Endothelial cell of umbilical vein (primary cell): ENCODE data around the gene PLA2G2A. TPM values are rescaled to one million over a fixed set of nuclear protein-coding genes. Genes with fewer than 3 reads are reported as not detected.

Source experiments
- BruUV-seq: library from RNA; stranded (reverse); fragments of 400-500 nt; replicated peaks from 2 replicates; lab custom pipeline; 2021; lab: Mats Ljungman, UMichigan
- CTCF ChIA-PET: fragments of 300-600, 350-600 bp; sonication (Branson Sonifier 250); formaldehyde crosslinking; loops from one replicate; lab custom pipeline; 2021; ENCODE audit warnings: antibody characterized with exemption, inconsistent platforms; lab: Charles Lee
- POLR2A ChIA-PET: fragments of 300-600, 350-600 bp; sonication (Branson Sonifier 250); formaldehyde crosslinking; loops from one replicate; lab custom pipeline; 2021; ENCODE audit warnings: antibody characterized with exemption, inconsistent platforms; lab: Charles Lee
- DNase-seq: peaks from one replicate; pipeline ENCODE4 v3.0.0-alpha.2; 2011; ENCODE audit warnings: low read depth, low spot score
- FAIRE-seq: peaks from 2 replicates; lab custom pipeline; 2011; peaks lifted over from hg19 to GRCh38; lab: Jason Lieb, UNC
- H2AFZ ChIP-seq: 2 replicates; pipeline ENCODE4 v1.6.0; 2012; ENCODE audit warnings: low read depth, low read length, control low read depth, inconsistent platforms
- H3K27ac ChIP-seq: 2 replicates; pipeline ENCODE4 v1.5.1; 2011; ENCODE audit warnings: low read depth, mild to moderate bottlenecking, control low read depth, low read length, moderate library complexity; ENCODE audit not compliant: insufficient read depth
- H3K27me3 ChIP-seq, 2 experiments: 2 replicates each; pipeline versions ENCODE4 v1.6.0 to v1.6.1; 2011; ENCODE audit warnings: low read length in 2 of 2, mixed read lengths in 1 of 2; ENCODE audit not compliant: control insufficient read depth in 2 of 2, insufficient read depth in 2 of 2
- H3K36me3 ChIP-seq, 2 experiments: 2 replicates in 1 of 2; 3 replicates in 1 of 2; pipeline ENCODE4 v1.5.1; 2011; ENCODE audit warnings: low read length in 2 of 2, mild to moderate bottlenecking in 1 of 2, moderate library complexity in 1 of 2; ENCODE audit not compliant: control insufficient read depth in 2 of 2, insufficient read depth in 2 of 2; ENCODE audit errors: extremely low read depth in 1 of 2
- H3K4me1 ChIP-seq: 3 replicates; pipeline ENCODE4 v1.5.1; 2011; ENCODE audit warnings: mild to moderate bottlenecking, low read length; ENCODE audit not compliant: control insufficient read depth, insufficient read depth; ENCODE audit errors: extremely low read depth
- H3K4me2 ChIP-seq: 2 replicates; pipeline ENCODE4 v1.6.1; 2011; ENCODE audit warnings: low read length, control low read depth, mixed read lengths; ENCODE audit not compliant: insufficient read depth
- H3K4me3 ChIP-seq, 3 experiments: fragments of 200-600 bp in 1 of 3; sonication (generic), shearing (Covaris generic) in 1 of 3; replicated peaks in 1 of 3; 2 replicates each; pipeline ENCODE4 v1.5.1; 2011 to 2016; ENCODE audit warnings: control low read depth in 3 of 3, low read length in 3 of 3, mild to moderate bottlenecking in 2 of 3, inconsistent platforms in 1 of 3, low read depth in 1 of 3, moderate library complexity in 1 of 3; ENCODE audit not compliant: insufficient read depth in 1 of 3
- H3K79me2 ChIP-seq: 2 replicates; pipeline ENCODE4 v1.6.0; 2012; ENCODE audit warnings: low read length, inconsistent platforms; ENCODE audit not compliant: control insufficient read depth, insufficient read depth
- H3K9ac ChIP-seq: replicated peaks from 2 replicates; pipeline ENCODE3; 2011; ENCODE audit warnings: low read length, control low read depth; ENCODE audit not compliant: insufficient read depth; ENCODE audit errors: extremely low read depth
- H3K9me1 ChIP-seq: replicated peaks from 3 replicates; pipeline ENCODE4 v1.6.0; 2011; ENCODE audit warnings: mild to moderate bottlenecking, low read length; ENCODE audit not compliant: control insufficient read depth, insufficient read depth; ENCODE audit errors: extremely low read depth
- H3K9me3 ChIP-seq: replicated peaks from 2 replicates; pipeline ENCODE4 v1.5.1; 2012; ENCODE audit warnings: low read length, inconsistent platforms; ENCODE audit not compliant: control insufficient read depth, insufficient read depth
- H4K20me1 ChIP-seq: replicated peaks from 2 replicates; pipeline ENCODE3; 2011; ENCODE audit warnings: mild to moderate bottlenecking, low read length; ENCODE audit not compliant: control insufficient read depth, insufficient read depth; ENCODE audit errors: extremely low read depth
- CTCF ChIP-seq, 2 donors: IDR thresholded peaks; 1 replicate in 1 of 2; 2 replicates in 1 of 2; pipeline ENCODE4 v1.5.1; 2011; ENCODE audit warnings: low read length in 2 of 2, mild to moderate bottlenecking in 2 of 2, moderate library complexity in 2 of 2, control low read depth in 1 of 2, inconsistent platforms in 1 of 2, low read depth in 1 of 2; ENCODE audit not compliant: insufficient read depth in 1 of 2; ENCODE audit errors: extremely low read depth in 1 of 2
- EZH2 ChIP-seq: IDR thresholded peaks from 2 replicates; pipeline ENCODE4 v1.6.1; 2012; ENCODE audit warnings: borderline replicate concordance, low read depth, mild to moderate bottlenecking, moderate library complexity, low read length, inconsistent platforms; ENCODE audit not compliant: severe bottlenecking
- FOS ChIP-seq: IDR thresholded peaks from 2 replicates; pipeline ENCODE4 v1.6.1; 2011; ENCODE audit warnings: mild to moderate bottlenecking, low read length, moderate library complexity, borderline replicate concordance; ENCODE audit not compliant: insufficient read depth
- GATA2 ChIP-seq: IDR thresholded peaks from 2 replicates; pipeline ENCODE4 v1.7.0; 2011; ENCODE audit warnings: low read depth, mild to moderate bottlenecking, moderate library complexity, mixed read lengths, low read length; ENCODE audit not compliant: insufficient read length, insufficient read depth
- JUN ChIP-seq: IDR thresholded peaks from 2 replicates; pipeline ENCODE4 v1.6.1; 2011; ENCODE audit warnings: borderline replicate concordance, low read depth; ENCODE audit not compliant: insufficient read length, insufficient read depth
- MAX ChIP-seq: IDR thresholded peaks from 2 replicates; pipeline ENCODE4 v1.6.1; 2011; ENCODE audit not compliant: insufficient read depth, insufficient read length
- MYC ChIP-seq: IDR thresholded peaks from one replicate; pipeline ENCODE4 v1.6.1; 2011; ENCODE audit warnings: mild to moderate bottlenecking, low read depth, low read length
- POLR2A ChIP-seq: IDR thresholded peaks from 2 replicates; pipeline ENCODE4 v1.6.1; 2012; ENCODE audit warnings: low read depth, mild to moderate bottlenecking, control low read depth, low read length
- POLR2AphosphoS5 ChIP-seq: IDR thresholded peaks from 2 replicates; pipeline ENCODE4 v1.6.1; 2012; ENCODE audit warnings: low read depth, mild to moderate bottlenecking, control low read depth, low read length, moderate library complexity; ENCODE audit not compliant: insufficient read depth
- dilution Hi-C: fragments of 300-500 bp; cut with MboI; formaldehyde crosslinking; loops from one replicate; pipeline ENCODE4 v1.15.0; 2019; ENCODE audit warnings: low sequenced_read_pairs; ENCODE audit not compliant: extremely low pct_ligation_motif_present
- intact Hi-C: fragments of 100-400 bp; cut with micrococcal nuclease; formaldehyde crosslinking; loops from one replicate; pipeline ENCODE4 v1.10.0; 2022
- polyA plus RNA-seq, 4 experiments: library from polyadenylated mRNA; depleted of rRNA in 3 of 4; stranded (reverse) in 3 of 4; unstranded in 1 of 4; fragments of >200 nt; gene quantifications; 2 replicates each; pipeline versions ENCODE4 v1.2.1 to v1.2.3, GENCODE V29; 2011 to 2012; ENCODE audit warnings: missing spikeins in 1 of 4
- total RNA-seq: library from RNA; stranded (reverse); gene quantifications from 2 replicates; pipeline ENCODE4 v1.2.3, GENCODE V29; 2021

PLA2G2A gene
- total and polyA plus RNA-seq, 2 donors (not counting 3 experiments of a cell fraction or from before 2014, with no cell fraction given): not detected

DNA sequence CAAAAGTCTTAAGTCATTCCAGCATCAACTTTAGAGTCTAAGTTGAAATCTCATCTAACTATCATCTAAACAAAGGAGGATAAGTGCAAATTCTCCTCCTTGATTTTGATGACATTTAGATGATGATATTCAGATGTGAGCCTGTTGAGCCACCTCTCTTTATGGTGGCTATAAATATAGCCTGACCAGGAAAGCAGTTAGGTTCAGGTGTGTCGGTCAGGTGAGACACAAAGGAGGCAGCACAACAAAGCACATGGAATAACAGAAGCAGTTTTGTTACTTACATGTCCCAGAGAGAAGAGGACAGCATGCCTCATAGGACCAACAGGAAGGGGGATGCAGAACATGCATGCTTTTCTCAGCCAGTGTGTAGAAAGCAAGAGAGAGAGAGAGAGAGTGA lies 30.6 kb upstream of the PLA2G2A start:
- Histone ChIP-seq H3K36me3 (no peaks in the 10 kb centered on the region), H3K4me3 (no peak overlapping the region), H2AFZ (no peak overlapping the region), H3K9me3 (no peaks in the 10 kb centered on the region), H3K79me2 (no peaks in the 10 kb centered on the region), H3K9me1 (no peaks in the 10 kb centered on the region), H3K27ac (no peak overlapping the region), H3K9ac (no peak overlapping the region), H3K4me1 (no peaks in the 10 kb centered on the region), H4K20me1 (no peaks in the 10 kb centered on the region), H3K27me3 (no peaks in the 10 kb centered on the region), H3K4me2 (no peak overlapping the region)
- ChIA-PET CTCF (no interaction called here), POLR2A (no interaction called here)
- FAIRE-seq: no peak
- no TSS peak for BruUV-seq
- TF ChIP-seq CTCF (IDR thresholded peaks at IDR 0.05; ENCODE audit: extremely low read depth in 1 of 2, insufficient read depth in 1 of 2, low read depth in 1 of 2, low read length in 2 of 2): no peak
- no peak for TF ChIP-seq FOS
- no peak for TF ChIP-seq MAX
- no peak for TF ChIP-seq MYC
- no peak for TF ChIP-seq POLR2AphosphoS5
- no peak for TF ChIP-seq EZH2
- TF ChIP-seq GATA2: no peak
- TF ChIP-seq POLR2A: no peak
- no peak for TF ChIP-seq JUN
- dilution Hi-C loops: no loop called here
- intact Hi-C loops: no loop called here
- no peak for DNase-seq
